GM12878 (cell line): ENCODE data around the gene RFC4. TPM values are rescaled to one million over a fixed set of nuclear protein-coding genes. Genes with fewer than 3 reads are reported as not detected.

Experiments used
- BCL11A ChIP-seq: IDR thresholded peaks from 2 replicates; pipeline ENCODE4 v1.6.1; 2011; ENCODE audit warnings: low read depth, low read length
- CHD4 ChIP-seq: fragments of 200-600 bp; sonication (generic); IDR thresholded peaks from 2 replicates; pipeline ENCODE4 v1.6.1; 2016; ENCODE audit warnings: mild to moderate bottlenecking
- ETV6 ChIP-seq, 2 experiments: fragments of 450-650 bp in 1 of 2; IDR thresholded peaks in 1 of 2; conservative IDR thresholded peaks in 1 of 2; 2 replicates each; pipeline ENCODE4 v1.6.1; 2014; ENCODE audit warnings: antibody characterized with exemption in 1 of 2, borderline replicate concordance in 1 of 2, low read depth in 1 of 2, mild to moderate bottlenecking in 1 of 2, moderate library complexity in 1 of 2
- EZH2 ChIP-seq: IDR thresholded peaks from 2 replicates; pipeline ENCODE4 v1.6.1; 2012; ENCODE audit warnings: low read depth, mild to moderate bottlenecking, control low read depth, inconsistent platforms, low read length, borderline replicate concordance; ENCODE audit not compliant: control insufficient read depth
- FOXM1 ChIP-seq: IDR thresholded peaks from 2 replicates; pipeline ENCODE4 v1.6.1; 2012; ENCODE audit warnings: low read depth, mild to moderate bottlenecking, inconsistent platforms, low read length, moderate library complexity
- GATAD2B ChIP-seq: fragments of 450-650 bp; conservative IDR thresholded peaks from 2 replicates; pipeline ENCODE4 v1.6.1; 2017; ENCODE audit warnings: low read depth, mild to moderate bottlenecking, moderate library complexity
- HDAC2 ChIP-seq: fragments of 200-600 bp; sonication (generic); IDR thresholded peaks from 2 replicates; pipeline ENCODE4 v1.6.1; 2017
- JUND ChIP-seq: IDR thresholded peaks from 2 replicates; pipeline ENCODE4 v1.6.1; 2012; ENCODE audit warnings: low read depth, mild to moderate bottlenecking, low read length, improper control_type of control experiment, moderate library complexity
- MTA2 ChIP-seq: fragments of 450-650 bp; IDR thresholded peaks from 2 replicates; pipeline ENCODE4 v1.6.1; 2016; ENCODE audit warnings: low read depth, mild to moderate bottlenecking, moderate library complexity
- MTA3 ChIP-seq: IDR thresholded peaks from 2 replicates; pipeline ENCODE4 v1.6.1; 2012; ENCODE audit warnings: low read length, inconsistent platforms, borderline replicate concordance
- NFXL1 ChIP-seq: fragments of 450-650 bp; IDR thresholded peaks from 2 replicates; pipeline ENCODE4 v1.6.1; 2017; ENCODE audit warnings: antibody characterized with exemption, mild to moderate bottlenecking, borderline replicate concordance
- NR2C1 ChIP-seq: fragments of 450-650 bp; IDR thresholded peaks from 2 replicates; pipeline ENCODE4 v1.6.1; 2017; ENCODE audit warnings: antibody characterized with exemption, mild to moderate bottlenecking, moderate library complexity
- PAX8 ChIP-seq: fragments of 450-650 bp; IDR thresholded peaks from 2 replicates; pipeline ENCODE4 v1.6.1; 2017; ENCODE audit warnings: mild to moderate bottlenecking, moderate library complexity
- PBX3 ChIP-seq: IDR thresholded peaks from 2 replicates; pipeline ENCODE4 v1.6.1; 2011; ENCODE audit warnings: mild to moderate bottlenecking, low read depth, low read length, moderate library complexity; ENCODE audit not compliant: insufficient replicate concordance
- POLR2AphosphoS2 ChIP-seq: IDR thresholded peaks from 2 replicates; pipeline ENCODE4 v1.6.1; 2011; ENCODE audit warnings: low read depth, mild to moderate bottlenecking, low read length, improper control_type of control experiment, moderate library complexity
- PRDM15 ChIP-seq: fragments of 450-650 bp; formaldehyde crosslinking; IDR thresholded peaks from 2 replicates; pipeline ENCODE4 v1.4.0; 2020; ENCODE audit warnings: mild to moderate bottlenecking, moderate library complexity
- RCOR1 ChIP-seq: conservative IDR thresholded peaks from 2 replicates; pipeline ENCODE4 v1.6.1; 2012; ENCODE audit warnings: low read depth, low read length, improper control_type of control experiment
- RUNX3 ChIP-seq: IDR thresholded peaks from 2 replicates; pipeline ENCODE4 v1.6.1; 2012; ENCODE audit warnings: low read length, inconsistent platforms
- SIN3A ChIP-seq: IDR thresholded peaks from 2 replicates; pipeline ENCODE4 v1.6.1; 2012; ENCODE audit warnings: low read depth, low read length, improper control_type of control experiment
- SMC3 ChIP-seq: IDR thresholded peaks from 2 replicates; pipeline ENCODE4 v1.6.1; 2011; ENCODE audit warnings: low read length, improper control_type of control experiment, borderline replicate concordance
- SUPT20H ChIP-seq: IDR thresholded peaks from 2 replicates; pipeline ENCODE4 v1.6.1; 2011; ENCODE audit warnings: low read depth, mild to moderate bottlenecking, low read length, moderate library complexity, borderline replicate concordance; ENCODE audit not compliant: control insufficient read depth
- SUZ12 ChIP-seq: fragments of 200-600 bp; sonication (generic); IDR thresholded peaks from one replicate; pipeline ENCODE4 v1.6.1; 2018; ENCODE audit warnings: antibody characterized with exemption, mild to moderate bottlenecking; ENCODE audit not compliant: unreplicated experiment
- ZBTB4 ChIP-seq: fragments of 450-650 bp; formaldehyde crosslinking; IDR thresholded peaks from 2 replicates; pipeline ENCODE4 v1.4.0; 2022; ENCODE audit warnings: mild to moderate bottlenecking, moderate library complexity
- polyA plus RNA-seq, 11 experiments: library from polyadenylated mRNA; depleted of rRNA in 4 of 11; unstranded in 6 of 11; stranded (reverse) in 5 of 11; fragments of >200 nt; fragmentation: Nextera tagmentation in 4 of 11; fragmentation: Illumina TruSeq in 1 of 11; extraction: Ambion mirVana in 4 of 11; extraction: Trizol in 1 of 11; gene quantifications; 1 replicate in 1 of 11; 2 replicates in 10 of 11; pipeline versions ENCODE4 v1.2.1 to v1.2.3, GENCODE V29; 2011 to 2016; ENCODE audit warnings: inconsistent platforms in 2 of 11, missing spikeins in 2 of 11, low read depth in 1 of 11
- total RNA-seq, 4 experiments: library from RNA; depleted of rRNA in 3 of 4; stranded (reverse); fragments of >200 nt in 3 of 4; fragmentation: Illumina TruSeq in 1 of 4; extraction: Trizol in 1 of 4; gene quantifications; 2 replicates each; pipeline versions ENCODE4 v1.2.1 to v1.2.3, GENCODE V29; 2013 to 2021

Gene RFC4
- total and polyA plus RNA-seq, 10 of the 15 experiments (the other 5 are each of a cell fraction or from before 2014, with no cell fraction given): 49.1 to 144 (median 112) TPM

DNA sequence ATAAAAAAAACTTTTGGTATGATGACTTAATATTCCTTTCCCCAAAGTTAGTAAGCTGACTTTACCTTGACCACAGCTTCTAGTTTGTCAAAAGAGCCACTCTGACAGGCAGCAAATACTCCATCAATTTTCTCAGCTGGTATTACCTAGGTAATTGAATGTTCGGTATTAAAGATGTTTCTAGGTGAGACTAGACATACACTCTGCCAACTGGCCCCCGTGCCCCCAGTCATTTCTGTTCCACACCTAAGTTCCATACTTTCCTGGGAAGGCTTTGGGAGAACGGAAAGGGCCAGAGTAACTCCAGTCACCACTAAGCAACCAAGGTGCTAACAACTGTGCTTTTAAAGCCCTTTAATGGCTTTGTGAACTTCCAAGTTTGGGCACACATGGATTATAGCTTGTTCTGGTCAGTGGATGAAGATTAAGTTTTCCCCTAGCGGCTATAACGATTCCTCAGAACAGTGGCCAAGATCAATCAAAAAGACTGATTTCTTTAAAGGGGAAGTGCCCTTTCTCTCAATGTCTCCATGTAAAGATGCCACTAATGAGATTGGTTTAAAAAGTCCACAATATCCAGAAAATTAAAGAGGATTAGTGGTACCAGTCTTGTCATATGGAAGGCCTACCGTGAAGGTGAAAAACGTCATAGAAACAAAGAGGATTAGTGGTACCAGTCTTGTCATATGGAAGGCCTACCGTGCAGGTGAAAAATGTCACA, 15.9 kb downstream of the RFC4 start (continued):
- TF ChIP-seq PBX3 (no peak), SUPT20H (no peak), MTA3 (peak; percentile 100), SUZ12 (no peak), PAX8 (no peak), GATAD2B (no peak), BCL11A (no peak), HDAC2 (no peak), NFXL1 (no peak), JUND (no peak), NR2C1 (no peak), MTA2 (no peak), ETV6 (conservative IDR thresholded peaks at IDR 0.05 in 1 of 2, IDR thresholded peaks at IDR 0.05 in 1 of 2; ENCODE audit: borderline replicate concordance in 1 of 2, low read depth in 1 of 2) (no peak), RUNX3 (peak; percentile 51), SMC3 (no peak), SIN3A (no peak), ZBTB4 (CRISPR knock-in tag) (no peak), EZH2 (no peak), CHD4 (no peak), RCOR1 (no peak), POLR2AphosphoS2 (peak; percentile 97), FOXM1 (peak; percentile 70), PRDM15 (no peak; the same call in 1 of the 2 replicates)
